Ovary (tissue), 9 donors: ENCODE data around the gene SLC25A39. TPM values are rescaled to one million over a fixed set of nuclear protein-coding genes. Genes with fewer than 3 reads are reported as not detected.
A peak's percentile ranks its signal among the peaks of the same experiment; 100 is the strongest.

Source experiments
- DNase-seq, 5 donors: peaks; one replicate each; pipeline ENCODE4 v3.0.0-alpha.2; 2019 to 2020
- H3K27ac ChIP-seq, 2 donors: fragments of 200-600 bp; one replicate each; pipeline versions ENCODE4 v1.5.1 to v1.8.0; 2019 to 2022
- H3K27me3 ChIP-seq: fragments of 200-600 bp; one replicate; pipeline ENCODE4 v1.8.0; 2022
- H3K36me3 ChIP-seq: fragments of 200-600 bp; sonication (generic); one replicate; pipeline ENCODE4 v1.5.1; 2019
- H3K4me1 ChIP-seq: one replicate; pipeline ENCODE4 v1.8.1; 2013; ENCODE audit warnings: mild to moderate bottlenecking, moderate library complexity; ENCODE audit not compliant: insufficient read depth
- H3K4me3 ChIP-seq: fragments of 200-600 bp; sonication (generic); one replicate; pipeline ENCODE4 v1.5.1; 2017
- H3K9me3 ChIP-seq, 2 donors: fragments of 200-600 bp in 1 of 2; sonication (generic) in 1 of 2; one replicate each; pipeline versions ENCODE4 v1.5.1 to v1.8.1; 2013 to 2019; ENCODE audit warnings: mild to moderate bottlenecking in 1 of 2, moderate library complexity in 1 of 2
- CTCF ChIP-seq, 3 donors: fragments of 450-650 bp in 2 of 3; fragments of 200-600 bp in 1 of 3; IDR thresholded peaks; one replicate each; pipeline versions ENCODE4 v1.5.1 to v1.8.0; 2016 to 2022; ENCODE audit warnings: antibody characterized with exemption in 3 of 3, mild to moderate bottlenecking in 1 of 3
- EP300 ChIP-seq: sonication (generic); formaldehyde crosslinking; IDR thresholded peaks from one replicate; pipeline ENCODE4 v1.6.1; 2017; ENCODE audit warnings: antibody characterized with exemption
- POLR2A ChIP-seq: fragments of 450-650 bp; IDR thresholded peaks from one replicate; pipeline ENCODE4 v1.6.1; 2017; ENCODE audit warnings: antibody characterized with exemption, mild to moderate bottlenecking, moderate library complexity
- WGBS, 3 donors: extraction: QIAGEN DNeasy Blood & Tissue Kit in 1 of 3; methylation state at CpG; one replicate each; pipeline versions ENCODE4 v1.1.5 to v1.1.7; 2013 to 2017; 5-methylcytosine and 5-hydroxymethylcytosine counted together
- intact Hi-C, 4 donors: fragments of 100-400 bp; cut with DNase I; formaldehyde crosslinking; loops; one replicate each; pipeline versions ENCODE4 v1.11.0 to v1.15.1; 2022 to 2023
- polyA plus RNA-seq, 2 donors: library from polyadenylated mRNA; stranded (reverse); fragments of 200-250 nt in 1 of 2; fragments of 350-450 nt in 1 of 2; fragmentation: Illumina TruSeq in 1 of 2; extraction: RNeasy Lipid Tissue Mini Kit (QIAGEN cat#74804) in 1 of 2; gene quantifications; one replicate each; pipeline ENCODE4 v1.2.3, GENCODE V29; 2013 to 2014
- total RNA-seq, 7 donors: library from RNA; depleted of rRNA in 2 of 7; stranded (reverse); fragments of >200 nt in 2 of 7; fragmentation: NEBNext Ultra II Directional in 3 of 7; extraction: Animal tissue kit (Norgen Biotek cat#: 25700) in 3 of 7; gene quantifications; one replicate each; pipeline versions ENCODE4 v1.1.0 to v1.2.4, GENCODE V29; 2016 to 2023
- donor health status: DM: no; HTN: no; CAD: no; lungs with moderate emphysema.
- donor health status: DM: no; HTN: no; CAD: no.
- donor health status: Bipolar disorder and iron deficiency.
- donor health status: DM: yes; HTN: yes; CAD: no.
- donor health status: DM: no; HTN: no; CAD: no.
- donor health status: DM: yes; HTN: yes; CAD: no.

The SLC25A39 gene
- total and polyA plus RNA-seq, 9 donors = 15.9 to 111 (median 63.8) TPM

- H3K4me3 ChIP-seq = no peak overlapping the region
- H3K36me3 ChIP-seq = no peaks in the 10 kb centered on the region
- TF ChIP-seq POLR2A (no peak), EP300 (no peak), CTCF (IDR thresholded peaks at IDR 0.05) (no peak)
- intact Hi-C loops = no loop called here
- no peak overlapping the region for H3K27ac ChIP-seq
- 79 to 86% (median 85%) methylated on average over 8 of the region's 8 CpGs for WGBS, 3 donors
- no peaks in the 10 kb centered on the region for H3K9me3 ChIP-seq
- no peak for DNase-seq
- H3K27me3 ChIP-seq = no peaks in the 10 kb centered on the region
- H3K4me1 ChIP-seq = peaks cover 12% of the 10 kb centered on the region
Measured at GRCh38 chr17:44283344-44284023, 41.1 kb downstream of the SLC25A39 start.

- no peak for TF ChIP-seq EP300
- TF ChIP-seq CTCF (IDR thresholded peaks at IDR 0.05) = no peak
- no peak for TF ChIP-seq POLR2A
- no peaks in the 10 kb centered on the region for H3K9me3 ChIP-seq
- H3K36me3 ChIP-seq = no peaks in the 10 kb centered on the region
- intact Hi-C loops = no loop called here
- H3K4me3 ChIP-seq = no peak overlapping the region
- H3K4me1 ChIP-seq = peaks cover 12% of the 10 kb centered on the region
- H3K27me3 ChIP-seq = no peaks in the 10 kb centered on the region
- no peak overlapping the region for H3K27ac ChIP-seq
- WGBS, 3 donors = 71 to 78% (median 77%) methylated on average over 3 of the region's 3 CpGs
- DNase-seq = no peak
Measured at GRCh38 chr17:44282264-44282663, 42.4 kb downstream of the SLC25A39 start.

GRCh38 chr17:44281570-44281969, 43.1 kb downstream of the SLC25A39 start:
- peaks cover 12% of the 10 kb centered on the region for H3K4me1 ChIP-seq
- 73 to 91% (median 87%) methylated on average over 2 of the region's 2 CpGs for WGBS, 3 donors
- intact Hi-C loops = no loop called here
- TF ChIP-seq CTCF (IDR thresholded peaks at IDR 0.05) (no peak), EP300 (no peak), POLR2A (no peak)
- H3K36me3 ChIP-seq = no peaks in the 10 kb centered on the region
- no peak overlapping the region for H3K27ac ChIP-seq
- DNase-seq = no peak
- H3K4me3 ChIP-seq = no peak overlapping the region
- no peaks in the 10 kb centered on the region for H3K9me3 ChIP-seq
- no peaks in the 10 kb centered on the region for H3K27me3 ChIP-seq

GRCh38 chr17:44280392-44280937, 44.2 kb downstream of the SLC25A39 start:
- H3K36me3 ChIP-seq = no peaks in the 10 kb centered on the region
- peak in 1 of 5 donors; percentile 34 for DNase-seq
- 72 to 79% (median 79%) methylated on average over 12 of the region's 12 CpGs for WGBS, 3 donors
- intact Hi-C loops = no loop called here
- peaks cover 12% of the 10 kb centered on the region for H3K4me1 ChIP-seq
- no peaks in the 10 kb centered on the region for H3K27me3 ChIP-seq
- peak overlapping the region in 1 of 2 donors; percentile 81 for H3K27ac ChIP-seq
- H3K9me3 ChIP-seq = no peaks in the 10 kb centered on the region
- no peak overlapping the region for H3K4me3 ChIP-seq
- no peak for TF ChIP-seq POLR2A
- TF ChIP-seq CTCF (IDR thresholded peaks at IDR 0.05) = no peak
